Breast epithelium (tissue), 4 donors: Measurements from ENCODE around the gene SMG7. TPM values are rescaled to one million over a fixed set of nuclear protein-coding genes. Genes with fewer than 3 reads are reported as not detected.

ENCODE experiments used
- DNase-seq, 2 donors: peaks; one replicate each; pipeline ENCODE4 v3.0.0-alpha.2; 2019; ENCODE audit warnings: low spot score in 2 of 2
- H3K27ac ChIP-seq, 2 donors: fragments of 200-600 bp; sonication (generic) in 1 of 2; one replicate each; pipeline ENCODE4 v1.5.1; 2016 to 2019; ENCODE audit warnings: mild to moderate bottlenecking in 1 of 2
- H3K27me3 ChIP-seq, 2 donors: fragments of 200-600 bp; sonication (generic) in 1 of 2; one replicate each; pipeline versions ENCODE4 v1.5.1 to v1.6.0; 2017 to 2019; ENCODE audit warnings: control low read depth in 1 of 2, mild to moderate bottlenecking in 1 of 2
- H3K36me3 ChIP-seq: fragments of 200-600 bp; one replicate; pipeline ENCODE4 v1.5.1; 2019
- H3K4me1 ChIP-seq, 2 donors: fragments of 200-600 bp; sonication (generic); one replicate each; pipeline ENCODE4 v1.5.1; 2016 to 2019; ENCODE audit warnings: control low read depth in 1 of 2
- H3K4me3 ChIP-seq, 3 donors: fragments of 200-600 bp; sonication (generic); 1 replicate in 2 of 3; 2 replicates in 1 of 3; pipeline ENCODE4 v1.5.1; 2016 to 2019; ENCODE audit warnings: mild to moderate bottlenecking in 3 of 3, moderate library complexity in 2 of 3
- H3K9me3 ChIP-seq, 2 donors: fragments of 200-600 bp; sonication (generic) in 1 of 2; one replicate each; pipeline ENCODE4 v1.5.1; 2016 to 2019; ENCODE audit warnings: control low read depth in 1 of 2
- CTCF ChIP-seq, 3 donors: fragments of 450-650 bp; IDR thresholded peaks; one replicate each; pipeline ENCODE4 v1.5.1; 2016 to 2017; ENCODE audit warnings: antibody characterized with exemption in 3 of 3, mild to moderate bottlenecking in 3 of 3, moderate library complexity in 3 of 3
- POLR2A ChIP-seq: fragments of 450-650 bp; IDR thresholded peaks from one replicate; pipeline ENCODE4 v1.6.1; 2016; ENCODE audit warnings: antibody characterized with exemption, mild to moderate bottlenecking, moderate library complexity
- POLR2AphosphoS5 ChIP-seq, 3 donors: sonication (generic); formaldehyde crosslinking; IDR thresholded peaks; one replicate each; pipeline ENCODE4 v1.6.1; 2017; ENCODE audit warnings: antibody characterized with exemption in 3 of 3
- intact Hi-C: fragments of 100-400 bp; cut with DNase I; formaldehyde crosslinking; loops from one replicate; pipeline ENCODE4 v1.15.1; 2023; ENCODE audit warnings: low total_unique reads
- total RNA-seq, 3 donors: library from RNA; depleted of rRNA; stranded (reverse); fragments of >200 nt; gene quantifications; one replicate each; pipeline ENCODE4 v1.1.0, GENCODE V29; 2016

The SMG7 gene
- total RNA-seq, 3 donors from 2014 or later = 34.6 to 46.5 (median 43.3) TPM

DNA sequence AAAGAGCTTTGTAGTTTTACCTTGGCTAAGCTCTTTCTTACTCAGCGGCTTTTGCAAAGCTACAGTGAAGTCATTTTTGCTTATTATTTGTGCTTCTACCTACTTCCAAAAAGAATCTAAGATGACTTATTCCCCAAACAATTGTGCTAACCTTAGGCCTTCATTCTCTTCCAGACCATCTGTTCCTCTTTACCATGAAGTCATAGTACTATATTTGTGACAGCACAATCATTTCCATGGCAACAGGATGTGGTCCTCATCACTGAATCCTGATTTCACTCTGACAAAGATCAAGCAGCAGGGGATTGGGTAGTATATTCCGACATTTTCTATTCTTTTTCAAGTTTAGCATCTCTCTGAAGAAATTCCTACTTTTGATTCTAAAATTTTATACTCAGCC is 29.3 kb upstream of the SMG7 start:
- intact Hi-C loops = no loop called here
- H3K36me3 ChIP-seq = no peaks in the 10 kb centered on the region
- no peaks in the 10 kb centered on the region for H3K27me3 ChIP-seq
- no peak overlapping the region for H3K4me3 ChIP-seq
- TF ChIP-seq CTCF (IDR thresholded peaks at IDR 0.05) (no peak), POLR2AphosphoS5 (IDR thresholded peaks at IDR 0.05) (no peak), POLR2A (no peak)
- H3K9me3 ChIP-seq = no peaks in the 10 kb centered on the region
- DNase-seq = no peak
- H3K27ac ChIP-seq = no peak overlapping the region
- no peaks in the 10 kb centered on the region for H3K4me1 ChIP-seq

DNA sequence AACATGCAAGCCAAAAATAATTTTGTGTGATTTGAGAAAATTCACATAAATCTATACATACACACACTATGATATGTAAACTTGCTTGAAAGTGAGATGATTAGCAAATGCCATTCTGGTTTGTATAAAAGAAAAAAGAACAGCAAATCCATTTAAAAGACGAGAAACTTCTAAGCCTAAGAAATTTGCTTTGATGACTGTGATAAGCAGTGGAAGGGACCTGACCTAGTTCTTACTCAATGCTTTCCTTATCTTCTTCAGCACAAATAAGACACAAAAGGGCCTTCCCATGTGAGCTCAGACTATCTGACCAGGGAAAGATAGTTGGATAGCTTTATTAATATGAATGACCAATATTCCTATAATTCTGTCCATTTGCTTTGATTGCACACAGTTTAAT is 28.8 kb upstream of the SMG7 start:
- no peak for TF ChIP-seq CTCF (IDR thresholded peaks at IDR 0.05)
- TF ChIP-seq POLR2AphosphoS5 (IDR thresholded peaks at IDR 0.05) = no peak
- no peak for TF ChIP-seq POLR2A
- intact Hi-C loops = no loop called here
- DNase-seq = no peak
- Histone ChIP-seq H3K27ac (no peak overlapping the region), H3K36me3 (no peaks in the 10 kb centered on the region), H3K4me1 (no peaks in the 10 kb centered on the region), H3K4me3 (no peak overlapping the region), H3K27me3 (no peaks in the 10 kb centered on the region), H3K9me3 (no peaks in the 10 kb centered on the region)

GRCh38 chr1:183444243-183444642 is 28.1 kb upstream of the SMG7 start:
- intact Hi-C loops = no loop called here
- no peaks in the 10 kb centered on the region for H3K9me3 ChIP-seq
- no peak overlapping the region for H3K4me3 ChIP-seq
- DNase-seq = no peak
- no peaks in the 10 kb centered on the region for H3K36me3 ChIP-seq
- H3K27me3 ChIP-seq = no peaks in the 10 kb centered on the region
- H3K27ac ChIP-seq = no peak overlapping the region
- no peaks in the 10 kb centered on the region for H3K4me1 ChIP-seq
- TF ChIP-seq POLR2A (no peak), POLR2AphosphoS5 (IDR thresholded peaks at IDR 0.05) (no peak), CTCF (IDR thresholded peaks at IDR 0.05) (no peak)

DNA sequence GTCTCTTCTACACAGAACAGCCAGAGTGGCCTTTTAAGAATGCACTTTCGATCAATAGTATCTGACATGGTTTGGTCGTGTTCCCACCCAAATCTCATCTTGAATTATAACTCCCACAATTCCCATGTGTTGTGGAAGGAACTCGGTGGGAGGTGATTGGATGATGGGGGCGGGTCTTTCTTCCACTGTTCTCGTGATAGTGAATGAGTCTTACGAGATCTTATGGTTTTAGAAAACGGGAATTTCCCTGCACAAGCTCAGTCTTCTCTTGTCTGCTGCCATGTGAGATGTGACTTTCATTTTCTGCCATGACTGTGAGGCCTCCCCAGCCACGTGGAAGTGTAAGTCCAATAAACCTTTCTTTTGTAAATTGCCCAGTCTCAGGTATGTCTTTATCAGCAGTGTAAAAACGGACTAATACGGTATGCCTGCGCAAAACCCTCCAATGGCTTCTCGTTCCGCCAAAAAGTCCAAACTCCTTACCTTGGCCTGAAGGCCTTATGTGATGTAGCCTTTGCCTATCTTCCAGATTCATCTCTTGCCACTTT is 23.0 kb upstream of the SMG7 start:
- Histone ChIP-seq H3K9me3 (no peaks in the 10 kb centered on the region), H3K27ac (no peak overlapping the region), H3K36me3 (no peaks in the 10 kb centered on the region), H3K4me3 (no peak overlapping the region), H3K4me1 (no peaks in the 10 kb centered on the region), H3K27me3 (no peaks in the 10 kb centered on the region)
- TF ChIP-seq CTCF (IDR thresholded peaks at IDR 0.05) (no peak), POLR2A (no peak), POLR2AphosphoS5 (IDR thresholded peaks at IDR 0.05) (no peak)
- no peak for DNase-seq
- intact Hi-C loops = no loop called here

DNA sequence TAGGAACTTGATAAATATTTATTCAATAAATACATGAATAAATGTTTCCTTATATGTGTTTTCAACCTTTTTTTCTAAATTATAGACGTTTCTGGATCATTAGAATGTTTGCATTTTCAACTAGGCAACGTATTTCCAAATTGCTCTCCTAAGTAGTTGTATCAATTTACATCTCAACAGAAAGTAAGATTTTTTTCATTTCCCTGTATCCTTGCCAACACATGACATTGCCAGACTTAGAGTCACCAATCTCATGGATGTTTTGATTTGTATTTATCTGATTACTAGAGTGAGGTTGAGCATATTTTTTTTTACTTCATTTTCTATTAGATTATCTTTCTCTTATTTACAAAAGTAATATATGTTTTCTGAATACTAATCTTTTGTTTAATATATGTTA is 22.2 kb upstream of the SMG7 start:
- H3K4me3 ChIP-seq = no peak overlapping the region
- no peaks in the 10 kb centered on the region for H3K27me3 ChIP-seq
- no peak for TF ChIP-seq POLR2A
- no peak for TF ChIP-seq CTCF (IDR thresholded peaks at IDR 0.05)
- TF ChIP-seq POLR2AphosphoS5 (IDR thresholded peaks at IDR 0.05) = no peak
- H3K9me3 ChIP-seq = no peaks in the 10 kb centered on the region
- no peak overlapping the region for H3K27ac ChIP-seq
- no peaks in the 10 kb centered on the region for H3K36me3 ChIP-seq
- no peaks in the 10 kb centered on the region for H3K4me1 ChIP-seq
- intact Hi-C loops = no loop called here
- no peak for DNase-seq
